H1 (cell line): ENCODE measurements around the gene MPDZ. TPM values are rescaled to one million over a fixed set of nuclear protein-coding genes. Genes with fewer than 3 reads are reported as not detected.

Experiments used
- ASH2L ChIP-seq: fragments of 200-600, 300-600 bp; sonication (generic); IDR thresholded peaks from one replicate; pipeline ENCODE4 v1.7.1; 2017; ENCODE audit warnings: low read length
- BRCA1 ChIP-seq: IDR thresholded peaks from 2 replicates; pipeline ENCODE4 v1.6.1; 2012; ENCODE audit warnings: low read depth, low read length, improper control_type of control experiment
- CBX5 ChIP-seq: fragments of 300-800, 300-1000 bp; sonication (generic); IDR thresholded peaks from 2 replicates; pipeline ENCODE4 v1.7.1; 2016; ENCODE audit warnings: antibody characterized with exemption, low read length, low read depth
- CHD1 ChIP-seq: IDR thresholded peaks from 2 replicates; pipeline ENCODE4 v1.6.1; 2012; ENCODE audit warnings: low read depth, low read length, improper control_type of control experiment
- CHD2 ChIP-seq: IDR thresholded peaks from 2 replicates; pipeline ENCODE4 v1.6.1; 2012; ENCODE audit warnings: low read length, improper control_type of control experiment
- EP300 ChIP-seq, 2 experiments: IDR thresholded peaks; 1 replicate in 1 of 2; 2 replicates in 1 of 2; pipeline ENCODE4 v1.6.1; 2011 to 2012; ENCODE audit warnings: low read depth in 2 of 2, low read length in 2 of 2, mild to moderate bottlenecking in 2 of 2, borderline replicate concordance in 1 of 2, inconsistent platforms in 1 of 2, moderate library complexity in 1 of 2
- EZH2 ChIP-seq: fragments of 200-600 bp; sonication (generic); IDR thresholded peaks from 2 replicates; pipeline ENCODE4 v1.7.1; 2012; ENCODE audit warnings: low read depth, mild to moderate bottlenecking, moderate library complexity, low read length, inconsistent platforms; ENCODE audit not compliant: severe bottlenecking
- KDM1A ChIP-seq: fragments of 200-600, 300-600 bp; sonication (generic); IDR thresholded peaks from 2 replicates; pipeline ENCODE4 v1.7.1; 2016; ENCODE audit warnings: mild to moderate bottlenecking, low read length, borderline replicate concordance
- KDM4A ChIP-seq: IDR thresholded peaks from one replicate; pipeline ENCODE4 v1.7.1; 2012; ENCODE audit warnings: low read depth, mild to moderate bottlenecking, moderate library complexity, low read length, inconsistent platforms; ENCODE audit not compliant: severe bottlenecking
- PHF8 ChIP-seq: fragments of 200-600 bp; sonication (generic); conservative IDR thresholded peaks from 2 replicates; pipeline ENCODE4 v1.7.1; 2012; ENCODE audit warnings: low read depth, mild to moderate bottlenecking, inconsistent platforms, low read length, moderate library complexity
- POLR2AphosphoS5 ChIP-seq: IDR thresholded peaks from 2 replicates; pipeline ENCODE4 v1.6.1; 2011; ENCODE audit warnings: low read depth, low read length
- RXRA ChIP-seq: IDR thresholded peaks from 2 replicates; pipeline ENCODE4 v1.6.1; 2011; ENCODE audit warnings: low read depth, mild to moderate bottlenecking, low read length, moderate library complexity; ENCODE audit not compliant: insufficient read depth
- SAP30 ChIP-seq: fragments of 300-600 bp; sonication (generic); IDR thresholded peaks from 2 replicates; pipeline ENCODE4 v1.7.1; 2012; ENCODE audit warnings: low read length, moderate library complexity, mild to moderate bottlenecking, inconsistent platforms; ENCODE audit not compliant: insufficient read depth, insufficient replicate concordance
- SIN3A ChIP-seq, 2 experiments: IDR thresholded peaks in 1 of 2; conservative IDR thresholded peaks in 1 of 2; 2 replicates each; pipeline ENCODE4 v1.6.1; 2011 to 2012; ENCODE audit warnings: low read length in 2 of 2, improper control_type of control experiment in 1 of 2, low read depth in 1 of 2, mild to moderate bottlenecking in 1 of 2
- SP1 ChIP-seq: IDR thresholded peaks from 2 replicates; pipeline ENCODE4 v1.6.1; 2011; ENCODE audit warnings: low read depth, low read length
- TAF7 ChIP-seq: optimal IDR thresholded peaks from 2 replicates; pipeline ENCODE3; 2011; ENCODE audit warnings: low read depth, mild to moderate bottlenecking, inconsistent platforms, low read length, moderate library complexity, borderline replicate concordance
- TCF12 ChIP-seq: IDR thresholded peaks from 2 replicates; pipeline ENCODE4 v1.6.1; 2011; ENCODE audit warnings: low read depth, mild to moderate bottlenecking, low read length
- USF2 ChIP-seq: IDR thresholded peaks from 2 replicates; pipeline ENCODE4 v1.6.1; 2011; ENCODE audit warnings: low read length, improper control_type of control experiment
- polyA plus RNA-seq, 7 experiments: library from polyadenylated mRNA; depleted of rRNA in 3 of 7; stranded (reverse) in 5 of 7; unstranded in 2 of 7; fragments of >200 nt in 5 of 7; fragments of 200-250 nt in 2 of 7; gene quantifications; 1 replicate in 5 of 7; 2 replicates in 1 of 7; 4 replicates in 1 of 7; pipeline versions ENCODE4 v1.2.1 to v1.2.3, GENCODE V29; 2011 to 2013; ENCODE audit warnings: missing spikeins in 2 of 7, mixed read lengths in 2 of 7
- total RNA-seq: library from RNA; stranded (reverse); fragmentation: NEBNext Ultra II Directional; extraction: Animal tissue kit (Norgen Biotek cat#: 25700); gene quantifications from 2 replicates; pipeline ENCODE4 v1.2.1, GENCODE V29; 2021

MPDZ gene
- total and polyA plus RNA-seq, 2 of the 8 experiments (the other 6 are each of a cell fraction or from before 2014, with no cell fraction given) = 14.6 to 39.4 TPM

GRCh38 chr9:13278368-13279246 is 885 bp downstream of the MPDZ start (continued):
- TF ChIP-seq EZH2 = no peak
- no peak for TF ChIP-seq SP1
- TF ChIP-seq ASH2L = peak; percentile 77
- TF ChIP-seq BRCA1 = no peak
- TF ChIP-seq SAP30 = no peak
- TF ChIP-seq POLR2AphosphoS5 = no peak; the same call in none of the 2 replicates
- TF ChIP-seq RXRA = no peak
- no peak; the same call in 1 of the 2 replicates for TF ChIP-seq KDM1A
- TF ChIP-seq EP300 (IDR thresholded peaks at IDR 0.05; ENCODE audit: borderline replicate concordance in 1 of 2, low read depth in 2 of 2, low read length in 2 of 2) = no peak
- TF ChIP-seq CBX5 = no peak
- TF ChIP-seq PHF8 = peak; percentile 62; the same call in 1 of the 2 replicates
- 0 out of 4 replicates have a peak, but pooled peaks of 1 of the 2 experiments have one; percentile 39 for TF ChIP-seq SIN3A (conservative IDR thresholded peaks at IDR 0.05 in 1 of 2, IDR thresholded peaks at IDR 0.05 in 1 of 2; ENCODE audit: low read depth in 1 of 2, low read length in 2 of 2)
- TF ChIP-seq TCF12 = no peak
- TF ChIP-seq USF2 = no peak
- peak; percentile 85 for TF ChIP-seq KDM4A
- TF ChIP-seq CHD1 = no peak
- no peak for TF ChIP-seq CHD2
- TF ChIP-seq TAF7 = no peak
